Measurements from ENCODE around the gene PLAU. TPM values are rescaled to one million over a fixed set of nuclear protein-coding genes. Genes with fewer than 3 reads are reported as not detected.
"Not testable (repeated sequence)": the region's sequence is repeated elsewhere in the genome, so short reads cannot be mapped to it uniquely, and the experiment has no call there.

PLAU gene
- total and polyA plus RNA-seq, 2 of the 13 experiments (the other 11 are each of a cell fraction or from before 2014, with no cell fraction given): 0.45 to 11.2 TPM

DNA sequence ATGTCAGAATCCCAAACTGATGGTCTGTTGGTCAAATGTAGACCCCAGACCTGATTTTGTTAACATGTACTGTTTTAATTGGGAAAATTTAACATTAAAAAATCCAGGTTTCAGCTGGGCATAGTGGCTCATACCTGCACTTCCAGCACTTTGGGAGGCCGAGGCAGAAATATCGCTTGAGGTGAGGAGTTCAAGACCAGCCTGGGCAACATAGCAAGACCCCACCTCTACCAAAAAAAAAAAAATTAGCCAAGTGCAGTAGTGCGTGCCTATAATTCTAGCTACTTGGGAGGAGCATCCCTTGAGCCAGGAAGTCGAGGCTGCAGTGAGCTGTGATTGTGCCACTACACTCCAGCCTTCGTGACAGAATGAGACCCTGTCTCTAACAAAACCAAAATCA is 20.7 kb upstream of the PLAU start:
- no peak overlapping the region for H3K4me3 ChIP-seq (replicated peaks in 1 of 3; ENCODE audit: insufficient read depth in 1 of 3, low read depth in 2 of 3, low read length in 3 of 3)
- no peaks in the 10 kb centered on the region for H3K79me2 ChIP-seq (ENCODE audit: insufficient read depth, low read length)
- WGBS (ENCODE audit: low lambda C conversion rate): 67% methylated on average over 5 of the region's 5 CpGs
- intact Hi-C loops (cut with micrococcal nuclease; ENCODE audit: unreplicated experiment) (no loop called here), in situ Hi-C loops (cut with HindIII; ENCODE audit: extremely low pct_ligation_motif_present, low pct_unique_long_range_greater_than_20kb) (no loop called here)
- ATAC-seq (no peak), FAIRE-seq (no peak), DNase-seq (ENCODE audit: low spot score) (no peak)
- ChIA-PET CTCF (ENCODE audit: low intra/inter-chr PET ratio, low total read pairs) (no interaction called here), POLR2A (no interaction called here)
- TF ChIP-seq MBD4 (IDR thresholded peaks at IDR 0.05; ENCODE audit: borderline replicate concordance, low read length) (no peak), BRCA1 (CRISPR knock-in tag; IDR thresholded peaks at IDR 0.05) (no peak), RBM22 (optimal IDR thresholded peaks at IDR 0.05; ENCODE audit: low read length) (no peak), KLF12 (CRISPR knock-in tag; IDR thresholded peaks at IDR 0.05; ENCODE audit: borderline replicate concordance) (no peak), ZNF564 (CRISPR knock-in tag; IDR thresholded peaks at IDR 0.05) (no peak), BRD4 (CRISPR knock-in tag; IDR thresholded peaks at IDR 0.05) (no peak), SMAD9 (CRISPR knock-in tag; IDR thresholded peaks at IDR 0.05) (no peak), ZBTB7A (CRISPR knock-in tag; IDR thresholded peaks at IDR 0.05) (no peak), ISL2 (CRISPR knock-in tag; IDR thresholded peaks at IDR 0.05) (no peak), TCF12 (IDR thresholded peaks at IDR 0.05) (no peak), TCF12 (CRISPR knock-in tag; IDR thresholded peaks at IDR 0.05) (no peak), ZNF75D (CRISPR knock-in tag; IDR thresholded peaks at IDR 0.05; ENCODE audit: borderline replicate concordance) (no peak)
- TF ChIP-seq, protein P1, sequence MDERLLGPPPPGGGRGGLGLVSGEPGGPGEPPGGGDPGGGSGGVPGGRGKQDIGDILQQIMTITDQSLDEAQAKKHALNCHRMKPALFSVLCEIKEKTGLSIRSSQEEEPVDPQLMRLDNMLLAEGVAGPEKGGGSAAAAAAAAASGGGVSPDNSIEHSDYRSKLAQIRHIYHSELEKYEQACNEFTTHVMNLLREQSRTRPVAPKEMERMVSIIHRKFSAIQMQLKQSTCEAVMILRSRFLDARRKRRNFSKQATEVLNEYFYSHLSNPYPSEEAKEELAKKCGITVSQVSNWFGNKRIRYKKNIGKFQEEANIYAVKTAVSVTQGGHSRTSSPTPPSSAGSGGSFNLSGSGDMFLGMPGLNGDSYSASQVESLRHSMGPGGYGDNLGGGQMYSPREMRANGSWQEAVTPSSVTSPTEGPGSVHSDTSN (CRISPR knock-in tag; IDR thresholded peaks at IDR 0.05): no peak
- TF ChIP-seq, protein P2, sequence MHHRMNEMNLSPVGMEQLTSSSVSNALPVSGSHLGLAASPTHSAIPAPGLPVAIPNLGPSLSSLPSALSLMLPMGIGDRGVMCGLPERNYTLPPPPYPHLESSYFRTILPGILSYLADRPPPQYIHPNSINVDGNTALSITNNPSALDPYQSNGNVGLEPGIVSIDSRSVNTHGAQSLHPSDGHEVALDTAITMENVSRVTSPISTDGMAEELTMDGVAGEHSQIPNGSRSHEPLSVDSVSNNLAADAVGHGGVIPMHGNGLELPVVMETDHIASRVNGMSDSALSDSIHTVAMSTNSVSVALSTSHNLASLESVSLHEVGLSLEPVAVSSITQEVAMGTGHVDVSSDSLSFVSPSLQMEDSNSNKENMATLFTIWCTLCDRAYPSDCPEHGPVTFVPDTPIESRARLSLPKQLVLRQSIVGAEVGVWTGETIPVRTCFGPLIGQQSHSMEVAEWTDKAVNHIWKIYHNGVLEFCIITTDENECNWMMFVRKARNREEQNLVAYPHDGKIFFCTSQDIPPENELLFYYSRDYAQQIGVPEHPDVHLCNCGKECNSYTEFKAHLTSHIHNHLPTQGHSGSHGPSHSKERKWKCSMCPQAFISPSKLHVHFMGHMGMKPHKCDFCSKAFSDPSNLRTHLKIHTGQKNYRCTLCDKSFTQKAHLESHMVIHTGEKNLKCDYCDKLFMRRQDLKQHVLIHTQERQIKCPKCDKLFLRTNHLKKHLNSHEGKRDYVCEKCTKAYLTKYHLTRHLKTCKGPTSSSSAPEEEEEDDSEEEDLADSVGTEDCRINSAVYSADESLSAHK (CRISPR knock-in tag; IDR thresholded peaks at IDR 0.05; ENCODE audit: borderline replicate concordance): no peak
- H3K36me3 ChIP-seq (replicated peaks in 1 of 2; ENCODE audit: control insufficient read depth in 1 of 2, insufficient read depth in 2 of 2, low read length in 2 of 2): no peaks in the 10 kb centered on the region
- H4K20me1 ChIP-seq (ENCODE audit: insufficient read depth, low read length): no peaks in the 10 kb centered on the region
- peaks cover 34% of the 10 kb centered on the region for H3K4me1 ChIP-seq (ENCODE audit: insufficient read depth, low read length)
- BruUV-seq (replicated peaks): no TSS peak
- H3K9ac ChIP-seq (ENCODE audit: insufficient read depth, low read depth, low read length): no peak overlapping the region
- H3K27ac ChIP-seq (ENCODE audit: extremely low read length, insufficient read depth, low read length): no peak overlapping the region
- no peak overlapping the region for H2AFZ ChIP-seq (ENCODE audit: low read length)
- no peak overlapping the region for H3K4me2 ChIP-seq (ENCODE audit: low read depth, low read length)
- H3K9me3 ChIP-seq (ENCODE audit: low read length): no peaks in the 10 kb centered on the region
- H3K27me3 ChIP-seq (ENCODE audit: control insufficient read depth in 1 of 2, insufficient read depth in 2 of 2, low read length in 2 of 2): peaks cover 4 to 14% of the 10 kb centered on the region in 2 experiments; a peak in 4 of 5 replicates

- H3K4me2 ChIP-seq (ENCODE audit: low read depth, low read length); H3K79me2 ChIP-seq (ENCODE audit: insufficient read depth, low read length); H3K4me3 ChIP-seq (replicated peaks in 1 of 3; ENCODE audit: insufficient read depth in 1 of 3, low read depth in 2 of 3, low read length in 3 of 3); BruUV-seq (replicated peaks); H2AFZ ChIP-seq (ENCODE audit: low read length); in situ Hi-C loops (cut with HindIII; ENCODE audit: extremely low pct_ligation_motif_present, low pct_unique_long_range_greater_than_20kb); intact Hi-C loops (cut with micrococcal nuclease; ENCODE audit: unreplicated experiment); H3K9me3 ChIP-seq (ENCODE audit: low read length); CTCF ChIA-PET (ENCODE audit: low intra/inter-chr PET ratio, low total read pairs); H3K27ac ChIP-seq (ENCODE audit: extremely low read length, insufficient read depth, low read length); H4K20me1 ChIP-seq (ENCODE audit: insufficient read depth, low read length); H3K9ac ChIP-seq (ENCODE audit: insufficient read depth, low read depth, low read length); H3K36me3 ChIP-seq (replicated peaks in 1 of 2; ENCODE audit: control insufficient read depth in 1 of 2, insufficient read depth in 2 of 2, low read length in 2 of 2); ATAC-seq; FAIRE-seq; DNase-seq (ENCODE audit: low spot score): not testable (repeated sequence)
- 28% methylated on average over 3 of the region's 3 CpGs for WGBS (ENCODE audit: low lambda C conversion rate)
- peaks cover 4 to 14% of the 10 kb centered on the region in 2 experiments; a peak in 4 of 5 replicates for H3K27me3 ChIP-seq (ENCODE audit: control insufficient read depth in 1 of 2, insufficient read depth in 2 of 2, low read length in 2 of 2)
- H3K4me1 ChIP-seq (ENCODE audit: insufficient read depth, low read length): peaks cover 36% of the 10 kb centered on the region
- POLR2A ChIA-PET: interaction anchor here (0.7 kb wide), 1 partner anchor 109 kb away, joined by 5 read pairs; the partner anchor contains the start of gene CHCHD1
Observed at GRCh38 chr10:73890830-73891229, 20.1 kb upstream of the PLAU start.
